Keratinocyte (primary cell): ENCODE measurements around the gene OTUD7B. TPM values are rescaled to one million over a fixed set of nuclear protein-coding genes. Genes with fewer than 3 reads are reported as not detected.

ENCODE experiments used
- DNase-seq: peaks from one replicate; pipeline ENCODE4 v3.0.0-alpha.2; 2011; ENCODE audit warnings: low read depth, missing footprints, low spot score
- FAIRE-seq: peaks from 2 replicates; lab custom pipeline; 2011; peaks lifted over from hg19 to GRCh38; lab: Jason Lieb, UNC
- H2AFZ ChIP-seq: 2 replicates; pipeline ENCODE4 v1.6.0; 2012; ENCODE audit warnings: low read length, control low read depth, inconsistent platforms; ENCODE audit not compliant: control insufficient read depth
- H3K27ac ChIP-seq: 2 replicates; pipeline ENCODE4 v1.5.1; 2011; ENCODE audit warnings: low read length; ENCODE audit not compliant: control insufficient read depth, insufficient read depth
- H3K27me3 ChIP-seq: 3 replicates; pipeline ENCODE4 v1.6.0; 2011; ENCODE audit warnings: low read length; ENCODE audit not compliant: control insufficient read depth, insufficient read depth; ENCODE audit errors: extremely low read depth
- H3K36me3 ChIP-seq, 2 experiments: 2 replicates in 1 of 2; 3 replicates in 1 of 2; pipeline ENCODE4 v1.5.1; 2011; ENCODE audit warnings: low read length in 2 of 2, mild to moderate bottlenecking in 1 of 2; ENCODE audit not compliant: control insufficient read depth in 2 of 2, insufficient read depth in 2 of 2; ENCODE audit errors: extremely low read depth in 1 of 2
- H3K4me1 ChIP-seq: 3 replicates; pipeline ENCODE4 v1.5.1; 2011; ENCODE audit warnings: low read length; ENCODE audit not compliant: control insufficient read depth, insufficient read depth; ENCODE audit errors: extremely low read depth
- H3K4me2 ChIP-seq: 3 replicates; pipeline ENCODE4 v1.6.0; 2011; ENCODE audit warnings: low read depth, low read length; ENCODE audit not compliant: control insufficient read depth, insufficient read depth; ENCODE audit errors: extremely low read depth
- H3K4me3 ChIP-seq, 3 experiments: fragments of 200-600 bp in 1 of 3; sonication (generic) in 1 of 3; 2 replicates in 2 of 3; 3 replicates in 1 of 3; pipeline ENCODE4 v1.5.1; 2011 to 2016; ENCODE audit warnings: low read length in 3 of 3, mild to moderate bottlenecking in 3 of 3, control low read depth in 2 of 3, inconsistent platforms in 1 of 3, low read depth in 1 of 3, mixed read lengths in 1 of 3, mixed run types in 1 of 3, moderate library complexity in 1 of 3; ENCODE audit not compliant: control insufficient read depth in 2 of 3, insufficient read depth in 2 of 3; ENCODE audit errors: extremely low read depth in 1 of 3
- H3K79me2 ChIP-seq: 2 replicates; pipeline ENCODE4 v1.6.0; 2012; ENCODE audit warnings: low read length; ENCODE audit not compliant: control insufficient read depth, insufficient read depth
- H3K9ac ChIP-seq: 3 replicates; pipeline ENCODE4 v1.6.0; 2011; ENCODE audit warnings: low read length; ENCODE audit not compliant: control insufficient read depth, insufficient read depth; ENCODE audit errors: extremely low read depth
- H3K9me1 ChIP-seq: 3 replicates; pipeline ENCODE4 v1.6.0; 2011; ENCODE audit warnings: low read length; ENCODE audit not compliant: control insufficient read depth, insufficient read depth; ENCODE audit errors: extremely low read depth
- H3K9me3 ChIP-seq: 2 replicates; pipeline ENCODE4 v1.5.1; 2012; ENCODE audit warnings: low read depth, low read length; ENCODE audit not compliant: control insufficient read depth
- H4K20me1 ChIP-seq: 3 replicates; pipeline ENCODE4 v1.6.0; 2011; ENCODE audit warnings: low read length; ENCODE audit not compliant: control insufficient read depth, insufficient read depth; ENCODE audit errors: extremely low read depth
- CTCF ChIP-seq, 3 experiments: IDR thresholded peaks in 1 of 3; conservative IDR thresholded peaks in 1 of 3; optimal IDR thresholded peaks in 1 of 3; 2 replicates in 2 of 3; 3 replicates in 1 of 3; pipeline versions ENCODE3 to v1.5.1; 2011; ENCODE audit warnings: low read length in 3 of 3, mild to moderate bottlenecking in 3 of 3, moderate library complexity in 2 of 3, control low read depth in 1 of 3, inconsistent platforms in 1 of 3; ENCODE audit not compliant: insufficient read depth in 2 of 3; ENCODE audit errors: extremely low read depth in 1 of 3
- EZH2 ChIP-seq: IDR thresholded peaks from one replicate; pipeline ENCODE4 v1.6.1; 2012; ENCODE audit warnings: inconsistent platforms, mild to moderate bottlenecking, low read length, moderate library complexity
- dilution Hi-C: fragments of 300-500 bp; cut with MboI; formaldehyde crosslinking; loops from one replicate; pipeline ENCODE4 v1.7.0; 2020; ENCODE audit warnings: low sequenced_read_pairs; ENCODE audit not compliant: extremely low pct_ligation_motif_present
- polyA plus RNA-seq, 5 experiments: library from polyadenylated mRNA; depleted of rRNA in 3 of 5; stranded (reverse) in 3 of 5; stranded (forward) in 1 of 5; unstranded in 1 of 5; fragments of >200 nt; gene quantifications; 1 replicate in 1 of 5; 2 replicates in 3 of 5; 3 replicates in 1 of 5; pipeline versions ENCODE4 v1.2.1 to v1.2.3, GENCODE V29; 2011 to 2012; ENCODE audit warnings: missing spikeins in 2 of 5, low read depth in 1 of 5, low replicate concordance in 1 of 5

OTUD7B gene
- polyA plus RNA-seq, 1 donor (not counting 4 experiments of a cell fraction or from before 2014, with no cell fraction given) = 8.7 TPM

GRCh38 chr1:149929856-149930255, 80.7 kb downstream of the OTUD7B start:
- Histone ChIP-seq H3K27ac (no peak overlapping the region), H3K9ac (no peak overlapping the region), H2AFZ (no peak overlapping the region), H3K36me3 (peaks cover 22 to 24% of the 10 kb centered on the region in 2 experiments), H3K4me1 (peaks cover 31% of the 10 kb centered on the region), H3K79me2 (peaks cover 27% of the 10 kb centered on the region), H3K4me3 (no peak overlapping the region), H4K20me1 (peaks cover 3% of the 10 kb centered on the region), H3K9me1 (no peaks in the 10 kb centered on the region), H3K27me3 (no peaks in the 10 kb centered on the region), H3K4me2 (no peak overlapping the region), H3K9me3 (no peaks in the 10 kb centered on the region)
- DNase-seq (no peak), FAIRE-seq (no peak)
- TF ChIP-seq CTCF (optimal IDR thresholded peaks at IDR 0.05 in 1 of 3, IDR thresholded peaks at IDR 0.05 in 1 of 3, conservative IDR thresholded peaks at IDR 0.05 in 1 of 3; ENCODE audit: extremely low read depth in 1 of 3, insufficient read depth in 2 of 3, low read length in 3 of 3) (no peak), EZH2 (no peak)
- dilution Hi-C loops = no loop called here

- no peak for FAIRE-seq
- Histone ChIP-seq H3K9ac (peak overlapping the region; percentile 91), H3K36me3 (peaks cover 28 to 36% of the 10 kb centered on the region in 2 experiments)
Measured at GRCh38 chr1:149928401-149928724, 82.2 kb downstream of the OTUD7B start.

More at GRCh38 chr1:149928401-149928724, 82.2 kb downstream of the OTUD7B start:
- no peaks in the 10 kb centered on the region for H3K9me3 ChIP-seq
- H3K27me3 ChIP-seq = no peaks in the 10 kb centered on the region
- H3K4me1 ChIP-seq = peaks cover 32% of the 10 kb centered on the region
- peak overlapping the region; percentile 14 for H2AFZ ChIP-seq
- peak overlapping the region; percentile 82 for H3K4me2 ChIP-seq
- H3K4me3 ChIP-seq = peak overlapping the region; percentile 84 to 97 (median 94)
- TF ChIP-seq EZH2 = no peak
- no peak for TF ChIP-seq CTCF (optimal IDR thresholded peaks at IDR 0.05 in 1 of 3, IDR thresholded peaks at IDR 0.05 in 1 of 3, conservative IDR thresholded peaks at IDR 0.05 in 1 of 3; ENCODE audit: extremely low read depth in 1 of 3, insufficient read depth in 2 of 3, low read length in 3 of 3)
- peak overlapping the region; percentile 95 for H3K27ac ChIP-seq
- dilution Hi-C loops = no loop called here
- H3K79me2 ChIP-seq = peaks cover 33% of the 10 kb centered on the region
- H3K9me1 ChIP-seq = no peaks in the 10 kb centered on the region
- H4K20me1 ChIP-seq = peaks cover 3% of the 10 kb centered on the region
- DNase-seq = no peak
